Dermis blood vessel endothelial cell (primary cell): Measurements from ENCODE around the gene WWOX. TPM values are rescaled to one million over a fixed set of nuclear protein-coding genes. Genes with fewer than 3 reads are reported as not detected.

Source experiments
- DNase-seq: peaks from one replicate; pipeline ENCODE4 v3.0.0; 2010
- total RNA-seq: library from RNA; depleted of rRNA; stranded (reverse); fragments of >200 nt; gene quantifications from 2 replicates; pipeline ENCODE4 v1.2.3, GENCODE V29; 2014

The WWOX gene
- total RNA-seq, 1 donor from 2014 or later, result 14.5 TPM

DNA sequence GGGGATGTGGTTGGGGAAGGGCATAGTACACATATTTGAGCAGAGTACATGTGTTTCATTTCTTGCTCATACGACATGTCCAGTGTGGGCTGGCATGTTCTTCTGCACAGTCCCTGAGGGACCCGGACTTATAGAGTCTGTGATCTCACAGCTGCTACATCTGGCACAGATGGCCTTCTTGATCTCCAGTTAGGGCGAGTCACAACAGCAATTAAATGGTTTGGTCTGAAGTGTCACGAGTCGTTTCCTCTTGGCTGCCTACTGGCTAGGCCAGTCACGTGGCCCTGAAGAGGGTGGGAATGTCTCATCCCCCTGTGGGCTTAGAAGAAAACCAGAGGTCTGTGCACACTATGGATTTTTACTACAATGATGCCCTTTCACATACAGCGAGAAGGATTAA, 443.6 kb downstream of the WWOX start:
- DNase-seq, result no peak

DNA sequence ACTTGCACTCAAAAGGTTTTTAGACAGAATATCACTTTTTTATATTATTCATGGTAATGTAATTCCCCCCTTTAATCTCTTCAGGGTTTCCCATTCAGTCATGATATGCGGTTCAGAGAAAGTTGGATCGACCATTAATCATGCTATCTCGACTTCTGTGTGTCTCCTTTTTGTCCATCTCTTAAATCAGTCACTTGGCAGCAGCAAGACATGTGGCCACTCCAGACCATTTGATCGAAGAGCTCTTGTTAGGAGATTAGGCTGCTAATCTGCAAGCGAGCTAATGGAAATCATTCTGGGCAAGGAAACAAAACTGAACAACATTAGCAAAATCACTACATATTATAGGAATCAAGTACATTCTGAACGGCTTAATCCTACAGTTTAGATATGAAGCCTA, 449.9 kb downstream of the WWOX start:
- DNase-seq, result no peak

DNA sequence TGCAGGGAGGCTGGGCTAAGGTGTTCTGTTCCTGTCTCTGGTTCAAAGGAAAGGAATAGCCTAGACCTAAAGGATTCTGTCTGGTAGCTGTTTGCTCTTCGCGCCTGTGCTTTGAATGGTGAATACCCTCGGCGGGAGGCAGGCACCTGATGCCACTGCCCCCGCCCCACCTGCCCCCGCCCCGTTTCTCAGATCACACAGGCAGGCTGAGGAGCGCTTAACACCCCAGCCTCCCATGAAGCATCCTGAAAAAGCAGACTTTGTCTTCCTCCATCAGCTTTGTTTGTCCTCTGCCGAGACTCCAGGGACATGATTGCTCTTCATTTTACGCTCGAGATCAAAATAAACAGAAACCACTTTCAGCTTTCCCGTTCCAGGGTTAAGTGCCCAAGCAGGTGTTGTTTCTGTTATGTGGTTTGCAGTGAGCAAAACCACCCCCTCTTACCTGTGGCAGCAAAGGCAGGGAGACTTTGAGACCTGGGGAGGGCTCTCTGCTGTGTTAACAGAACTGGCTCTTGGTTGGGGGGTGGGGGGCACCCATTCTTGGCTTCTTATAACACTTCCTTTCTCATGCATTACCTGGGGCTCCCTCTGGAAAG, 452.1 kb downstream of the WWOX start:
- no peak for DNase-seq

DNA sequence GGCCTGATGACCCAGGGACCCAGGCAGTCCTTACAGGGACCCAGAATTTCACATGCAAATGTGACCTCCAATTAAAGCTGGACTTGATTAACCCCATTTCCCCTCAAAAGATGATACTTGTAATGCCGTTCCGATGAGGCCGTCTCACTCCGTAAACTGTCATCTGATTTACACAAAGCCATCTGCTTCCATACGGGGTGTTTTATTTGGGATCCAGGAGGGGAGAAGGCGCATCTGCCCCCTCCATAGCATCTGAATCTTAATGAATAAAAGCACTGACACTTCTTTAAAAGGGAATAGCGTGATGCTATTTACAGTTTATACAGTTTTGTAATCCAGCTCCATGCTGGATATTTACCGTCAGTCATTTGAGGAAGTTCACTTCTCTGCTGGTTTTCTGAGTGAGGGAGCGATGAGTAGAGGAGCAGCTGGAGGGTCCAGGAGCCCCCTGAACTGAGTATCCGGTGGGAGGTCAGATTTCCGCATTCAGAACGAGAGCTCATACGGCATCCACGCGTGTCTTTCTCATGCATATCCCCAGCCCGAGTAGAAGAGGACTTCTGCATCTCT, 452.7 kb downstream of the WWOX start:
- DNase-seq, result no peak

DNA sequence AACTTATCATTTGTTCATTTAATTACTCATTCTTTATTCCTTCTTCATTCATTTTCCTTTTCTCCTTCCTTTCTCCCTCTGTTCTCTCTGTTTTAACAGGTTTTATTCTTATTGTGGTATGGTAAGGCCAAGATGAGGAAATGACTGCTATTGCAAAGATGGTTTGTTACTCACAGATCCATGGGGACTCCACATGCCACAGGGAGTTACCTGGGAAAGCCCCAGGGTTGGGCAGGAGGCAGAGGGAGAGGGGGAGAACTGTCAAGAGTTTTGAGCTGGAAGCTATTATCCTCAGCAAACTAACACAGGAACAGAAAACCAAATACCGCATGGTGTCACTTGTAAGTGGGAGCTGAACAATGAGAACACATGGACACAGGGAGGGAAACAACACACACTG, 453.3 kb downstream of the WWOX start:
- DNase-seq, result no peak

DNA sequence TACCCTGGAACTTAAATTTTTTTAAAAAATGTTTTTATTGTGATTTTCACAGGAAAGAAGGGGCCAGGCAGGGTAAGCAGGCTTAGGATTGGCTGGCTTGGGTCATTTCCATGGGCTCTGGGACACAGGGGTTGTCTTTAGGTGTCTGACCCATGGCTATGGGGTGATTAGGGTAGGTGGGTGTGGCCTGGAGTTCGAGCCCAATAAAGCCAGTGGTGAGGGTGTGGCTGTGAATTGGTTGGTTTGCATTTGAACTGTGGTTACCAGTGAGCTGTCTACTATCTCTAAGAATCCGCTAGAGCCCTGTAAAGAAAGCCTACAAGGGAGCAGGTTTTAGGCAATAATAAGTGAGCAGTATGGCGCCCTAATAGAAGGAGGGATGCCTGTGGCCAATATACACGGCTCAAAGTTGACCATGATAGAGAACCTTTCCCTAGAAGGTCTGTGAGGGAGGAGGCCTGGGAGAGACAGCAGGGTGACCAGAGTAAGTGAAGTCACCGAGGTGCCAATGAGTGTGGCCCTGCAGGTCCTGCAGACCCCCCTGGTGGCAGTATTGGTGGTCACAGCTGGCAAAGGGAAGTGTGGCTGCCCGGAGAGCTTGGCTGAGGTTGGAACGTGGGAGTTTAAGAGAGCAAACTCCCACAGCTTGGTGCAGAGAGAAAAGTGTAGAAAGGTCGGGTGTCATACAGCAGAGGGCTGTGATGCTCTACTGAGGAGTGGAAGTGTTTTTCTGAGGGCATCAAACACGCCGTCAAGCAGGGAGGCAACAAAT, 454.0 kb downstream of the WWOX start:
- DNase-seq, result no peak

DNA sequence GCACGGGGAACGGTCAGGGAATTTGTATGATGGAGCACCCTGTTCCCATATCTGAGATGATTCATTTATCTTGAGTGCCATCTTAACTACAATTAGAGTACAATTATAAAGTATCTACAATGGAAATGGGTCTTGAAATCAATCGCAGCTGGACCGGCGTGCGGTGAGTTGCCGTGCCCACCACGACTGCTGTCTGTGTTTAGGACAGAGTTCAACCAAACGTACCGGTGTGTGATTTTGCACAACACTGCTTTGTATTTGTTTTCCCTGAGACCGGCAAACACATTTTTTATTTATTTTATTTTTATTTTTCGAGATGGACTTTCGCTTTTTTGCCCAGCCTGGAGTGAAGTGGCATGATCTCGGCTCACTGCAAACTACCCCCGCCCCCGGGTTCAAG, 457.0 kb downstream of the WWOX start:
- no peak for DNase-seq

DNA sequence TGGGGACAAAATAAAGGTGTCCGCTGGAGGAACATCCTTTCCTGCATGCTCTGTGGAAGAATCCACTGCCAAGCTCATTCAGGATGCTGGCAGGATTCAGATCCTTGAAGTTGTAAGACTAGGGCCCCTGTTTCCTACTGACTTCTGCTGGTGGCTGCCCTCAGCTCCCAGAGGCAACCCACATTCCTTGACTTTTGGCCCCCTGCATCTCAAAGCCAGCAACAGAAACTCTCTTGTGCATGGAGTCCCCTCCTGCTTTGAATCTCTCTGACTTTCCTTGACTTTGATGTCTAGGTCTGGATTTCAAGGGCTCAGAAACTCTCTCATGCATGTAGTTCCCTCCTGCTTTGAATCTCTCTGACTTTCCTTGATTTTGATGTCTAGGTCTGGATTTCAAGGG, 461.5 kb downstream of the WWOX start:
- no peak for DNase-seq

DNA sequence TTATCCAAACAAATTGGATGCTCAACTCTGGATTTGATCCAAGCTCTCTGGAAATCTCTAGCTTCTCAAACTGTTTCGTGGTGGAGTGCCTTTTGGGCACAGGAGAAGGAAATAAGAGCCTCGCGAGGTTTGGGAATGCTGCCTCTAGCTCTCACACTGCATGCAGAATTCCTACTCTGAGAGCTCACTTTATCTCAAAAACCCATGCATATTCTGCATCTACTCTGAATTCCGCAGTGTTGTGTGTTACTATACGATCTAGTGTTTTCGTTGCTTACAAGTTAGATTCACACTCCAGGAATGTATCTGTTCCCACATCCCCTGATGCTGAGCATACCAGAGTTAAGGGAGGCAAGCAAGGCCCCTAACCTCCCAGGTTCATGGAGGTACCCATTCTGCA, 462.7 kb downstream of the WWOX start:
- no peak for DNase-seq

DNA sequence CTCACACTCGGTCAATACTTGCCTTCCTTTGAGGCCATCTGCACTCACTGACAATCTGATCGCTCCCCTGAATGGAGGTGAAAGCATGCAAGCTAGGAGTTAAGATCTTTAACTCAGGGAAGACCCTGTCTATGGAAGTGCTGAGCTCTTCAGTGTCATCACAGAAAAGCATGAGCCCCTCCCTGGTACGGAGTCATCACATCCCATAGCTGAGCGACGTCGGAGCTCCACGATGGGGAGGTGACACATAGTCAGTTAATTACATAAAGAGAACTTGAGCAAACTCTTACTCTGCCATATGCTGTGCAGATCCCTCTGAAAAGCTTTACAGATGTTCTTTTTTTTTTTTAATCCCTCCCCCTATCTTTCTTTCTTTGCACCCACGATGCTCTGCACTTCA, 463.2 kb downstream of the WWOX start:
- no peak for DNase-seq

DNA sequence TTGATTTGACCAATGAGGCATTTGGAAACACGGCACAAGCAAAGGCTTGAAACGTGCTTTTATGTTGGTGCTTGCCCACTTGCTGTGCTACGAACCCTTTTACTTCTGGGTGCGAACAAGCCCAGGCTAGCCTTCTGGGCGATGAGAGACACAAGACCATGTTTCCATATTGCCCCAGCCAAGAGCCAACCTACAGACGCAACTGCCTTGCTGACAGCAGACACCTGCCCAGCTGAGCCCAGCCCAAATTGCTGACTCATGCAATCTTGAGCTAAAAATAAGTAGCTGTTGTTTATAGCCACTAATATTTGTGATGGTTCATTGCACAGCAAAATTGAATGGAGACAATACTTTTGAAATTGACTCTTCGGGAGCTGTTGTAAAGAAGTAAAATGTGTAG, 464.5 kb downstream of the WWOX start:
- no peak for DNase-seq

DNA sequence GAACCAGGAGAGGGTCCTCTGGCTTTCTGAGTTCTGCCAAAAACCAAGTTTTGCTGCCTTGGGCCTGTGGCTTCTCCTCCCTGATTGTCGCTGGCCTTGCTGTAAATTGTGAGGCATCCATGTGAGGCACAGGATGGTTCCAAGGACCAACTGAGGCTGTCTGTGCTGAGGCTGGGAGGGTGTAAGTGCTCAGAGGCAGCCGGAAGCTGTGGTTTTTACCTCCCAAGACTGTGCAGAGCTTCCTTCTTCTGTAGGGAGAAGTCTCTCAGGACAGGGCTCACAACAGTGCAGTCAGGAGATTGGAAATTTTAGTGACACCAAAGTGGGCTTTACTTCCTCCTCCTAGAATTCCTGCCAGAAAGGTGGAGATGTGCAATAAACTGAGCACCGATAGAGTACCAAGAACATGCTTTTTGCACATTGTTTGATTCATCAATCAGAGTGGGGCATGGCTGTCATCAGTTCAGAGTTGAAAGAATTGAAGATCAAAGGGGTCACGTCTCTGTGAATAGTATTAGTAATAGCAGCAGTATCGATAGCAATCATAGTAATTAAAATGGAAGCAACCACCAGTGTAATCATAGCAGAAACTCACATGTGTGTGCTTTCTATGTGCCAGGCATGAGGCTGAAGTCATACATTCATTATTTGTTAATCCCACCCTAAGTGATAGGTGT, 467.1 kb downstream of the WWOX start:
- no peak for DNase-seq

DNA sequence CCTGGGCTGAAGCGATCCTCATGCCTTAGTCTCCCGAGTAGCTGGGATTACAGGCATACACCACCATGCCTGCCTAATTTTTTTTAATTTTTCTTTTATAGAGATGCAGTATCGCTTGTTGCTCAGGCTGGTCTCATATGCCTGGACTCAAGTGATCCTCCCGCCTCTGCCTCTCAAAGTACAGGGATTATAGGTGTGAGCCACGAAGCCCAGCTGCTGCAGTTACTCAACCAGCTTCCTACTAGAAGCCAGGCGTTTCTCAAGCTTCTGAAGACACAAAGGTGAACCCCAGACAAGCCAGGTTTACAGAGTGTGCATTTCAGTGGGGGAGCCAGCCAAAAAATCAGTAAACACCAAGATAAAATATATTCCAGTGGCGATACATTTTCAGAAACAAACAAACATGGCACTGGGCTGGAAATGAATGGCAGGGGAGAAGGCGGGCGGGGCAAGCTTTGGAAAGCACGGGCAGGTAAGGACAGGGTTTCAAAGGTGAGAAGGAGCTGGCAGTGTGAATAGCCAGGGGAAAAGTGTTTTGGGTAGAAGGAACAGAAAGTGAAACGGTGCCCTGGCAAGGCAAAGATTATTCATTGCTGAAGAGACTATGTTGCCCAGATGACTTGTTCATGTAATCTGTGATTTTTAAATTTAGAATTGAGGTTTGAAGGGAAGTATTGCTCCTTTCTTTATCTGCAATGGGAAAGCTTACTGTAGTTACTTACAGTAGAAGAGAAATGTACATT, 471.1 kb downstream of the WWOX start:
- DNase-seq, result no peak

DNA sequence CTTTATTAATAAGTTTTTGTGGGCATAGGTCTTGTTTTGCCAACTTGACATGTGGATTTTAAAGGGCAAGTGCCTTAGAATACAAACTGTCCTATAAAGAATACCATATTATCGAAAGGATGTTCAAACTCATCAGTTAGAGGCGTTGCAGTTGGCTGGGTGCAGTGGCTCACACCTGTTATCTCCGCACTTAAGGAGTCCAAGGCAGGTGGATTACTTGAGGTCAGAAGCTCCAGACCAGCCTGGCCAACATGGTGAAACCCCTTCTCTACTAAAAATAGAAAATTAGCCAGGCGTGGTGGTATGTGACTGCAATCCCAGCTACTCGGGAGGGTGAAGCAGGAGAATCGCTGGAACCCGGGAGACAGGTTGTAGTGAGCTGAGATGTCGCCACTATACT, 472.0 kb downstream of the WWOX start:
- no peak for DNase-seq

DNA sequence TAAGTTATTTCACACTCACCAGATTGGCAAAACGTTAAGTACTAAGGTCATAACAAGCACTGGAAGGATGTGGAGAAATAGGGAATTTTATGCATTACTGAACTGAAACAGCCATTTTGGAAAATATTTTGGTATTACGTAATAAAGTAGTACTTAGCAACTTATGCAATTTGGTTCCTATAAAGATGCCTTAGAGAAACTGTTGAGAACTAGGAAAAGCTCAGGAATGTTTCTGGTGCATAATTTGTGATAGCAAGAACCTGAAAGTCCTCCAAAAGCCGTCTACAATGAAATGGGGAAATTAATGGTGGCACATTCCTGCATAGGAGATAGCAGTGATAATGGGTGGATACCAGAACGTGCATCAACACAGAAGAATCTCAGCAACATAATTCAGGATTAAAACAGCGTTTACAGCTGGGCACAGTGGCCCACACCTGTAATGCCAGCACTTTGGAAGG, 472.5 kb downstream of the WWOX start:
- DNase-seq, result no peak

DNA sequence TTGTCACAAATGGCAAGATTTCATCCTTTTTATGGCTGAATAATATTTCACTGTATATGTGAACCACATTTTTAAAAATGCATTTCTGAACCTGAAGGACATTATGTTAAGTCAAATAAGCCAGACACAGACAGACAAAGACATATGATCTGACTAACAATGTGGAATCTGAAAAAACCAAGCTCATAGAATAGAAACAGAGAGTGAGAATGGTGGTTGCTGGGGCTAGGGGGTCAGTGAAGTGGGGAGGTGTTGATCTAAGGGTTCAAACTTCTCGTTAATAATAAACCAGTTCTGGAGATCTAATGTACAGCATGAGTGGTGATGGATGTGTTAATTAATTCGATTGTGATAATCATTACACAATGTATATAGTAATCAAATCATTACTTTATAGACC, 475.1 kb downstream of the WWOX start:
- DNase-seq, result no peak

DNA sequence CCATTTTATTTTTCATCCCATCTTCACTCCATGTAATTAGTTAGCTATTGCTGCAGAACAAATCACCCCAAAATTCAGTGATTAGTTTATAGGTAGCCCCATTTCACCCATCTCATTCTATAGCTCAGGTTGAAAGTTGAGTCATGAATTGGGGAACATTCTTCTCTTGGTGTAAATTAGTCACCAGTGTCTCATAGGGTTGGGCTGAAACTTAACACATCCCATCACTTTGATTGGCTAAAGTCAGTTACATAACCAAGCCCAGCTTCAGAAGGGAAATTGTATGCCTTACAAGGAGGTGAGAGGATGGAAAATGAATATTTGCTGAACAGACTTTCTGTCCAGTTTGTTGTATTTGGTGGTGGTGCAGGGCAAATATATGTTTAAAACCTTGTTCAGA, 477.5 kb downstream of the WWOX start:
- DNase-seq, result no peak

DNA sequence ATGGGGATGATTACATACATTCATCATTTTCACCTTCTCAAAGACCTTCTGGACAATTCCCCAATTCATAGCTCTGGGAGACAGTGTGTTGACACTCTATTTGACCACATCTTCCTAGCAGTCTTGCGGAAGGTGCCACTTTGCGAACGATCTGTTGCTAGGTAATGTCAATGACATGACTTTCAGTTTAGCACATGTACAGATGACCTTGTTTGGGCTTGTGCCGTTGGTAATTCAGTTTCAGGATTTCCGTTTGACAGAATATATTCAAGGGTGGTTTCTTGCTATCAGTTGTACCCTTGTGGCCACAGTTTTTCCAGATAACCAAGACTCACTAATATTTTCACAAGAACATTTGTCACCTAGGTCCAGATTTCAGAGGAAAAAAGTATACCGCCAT, 478.2 kb downstream of the WWOX start:
- no peak for DNase-seq

DNA sequence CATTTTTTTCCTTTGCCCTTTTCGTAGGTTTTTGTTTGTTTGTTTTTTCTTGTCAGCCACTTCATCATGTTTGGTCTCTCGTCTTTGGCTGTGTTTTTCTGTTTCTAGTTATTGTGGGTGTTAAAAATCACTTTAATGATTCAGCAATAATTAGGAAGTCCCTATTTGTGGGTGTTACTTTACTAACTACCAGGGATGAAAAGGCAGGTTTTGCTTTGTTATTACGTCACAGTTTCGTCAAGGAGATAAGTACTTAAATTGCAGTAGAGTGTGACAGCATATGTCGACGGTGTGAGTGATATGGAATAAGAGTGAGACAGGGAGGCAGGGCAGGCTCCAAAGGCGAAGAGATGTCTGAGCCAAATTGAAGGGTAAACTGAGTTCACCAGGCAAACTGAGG, 479.6 kb downstream of the WWOX start:
- DNase-seq, result no peak

DNA sequence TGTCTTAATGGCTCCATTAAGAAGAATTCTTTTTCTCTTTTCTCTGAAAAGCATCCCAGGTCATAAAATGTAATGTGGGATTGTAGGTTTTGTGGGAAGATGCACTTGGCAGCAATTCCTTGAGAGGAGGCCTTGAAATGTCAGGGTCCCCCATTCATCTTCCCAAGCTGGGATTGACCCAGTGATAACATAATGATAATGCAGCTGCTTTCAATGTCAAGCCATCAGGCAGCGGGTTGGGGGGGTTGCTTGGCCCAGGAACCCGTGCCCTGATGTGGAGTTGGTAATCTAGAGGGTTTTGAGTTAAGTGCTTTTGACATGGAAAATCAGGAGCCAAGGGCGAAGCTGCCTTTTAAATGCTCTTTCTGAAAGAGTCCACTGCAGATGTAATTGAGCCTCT, 484.0 kb downstream of the WWOX start:
- no peak for DNase-seq

DNA sequence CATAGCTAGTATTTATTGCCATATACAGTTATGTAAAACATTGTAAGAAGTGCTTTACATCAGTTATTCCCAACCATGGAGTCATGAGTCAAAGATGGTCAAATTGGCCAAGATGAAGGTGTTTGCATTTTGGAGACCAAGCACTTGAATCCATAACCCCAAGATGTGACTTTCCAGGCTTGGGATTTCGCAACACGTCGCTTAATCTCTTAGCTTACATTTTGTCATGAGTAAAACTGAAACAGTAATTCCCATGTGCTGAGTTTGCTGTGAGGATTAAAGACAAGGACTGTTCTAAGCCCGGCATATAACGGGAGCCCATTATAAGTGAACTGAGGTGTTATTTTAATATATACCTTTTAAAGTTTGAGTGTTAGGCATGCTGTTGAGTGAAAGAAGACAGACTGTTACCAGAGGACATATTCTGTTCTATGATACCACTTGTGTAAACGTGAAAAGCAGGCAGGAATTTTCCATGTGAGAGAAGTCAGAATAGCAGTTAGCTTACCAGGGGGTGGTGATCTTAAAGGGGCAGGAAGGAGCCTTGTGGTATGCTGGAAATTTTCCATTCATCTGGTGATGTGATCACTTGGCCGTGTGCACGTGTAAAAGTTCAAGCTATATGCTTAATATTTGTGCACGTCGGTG, 484.9 kb downstream of the WWOX start:
- no peak for DNase-seq

DNA sequence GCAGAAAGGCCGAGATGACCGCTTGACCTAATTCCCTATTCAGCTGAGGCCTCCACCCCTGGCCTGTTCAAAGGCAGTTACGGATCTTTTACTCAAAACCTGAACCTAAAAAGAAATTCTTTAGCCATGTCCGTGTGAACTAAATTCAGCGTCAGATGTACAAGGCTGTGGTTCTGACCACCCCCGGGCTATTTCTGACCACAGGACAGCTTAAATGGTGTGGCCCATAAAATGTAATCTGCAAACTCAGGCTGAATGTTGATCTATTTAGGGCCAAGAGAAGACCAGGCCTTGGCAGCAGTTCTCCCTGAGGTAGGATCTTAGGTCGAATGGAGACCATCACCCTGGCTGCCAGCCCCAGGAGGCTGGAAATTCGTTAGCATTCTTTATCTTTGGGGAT, 485.5 kb downstream of the WWOX start:
- no peak for DNase-seq

DNA sequence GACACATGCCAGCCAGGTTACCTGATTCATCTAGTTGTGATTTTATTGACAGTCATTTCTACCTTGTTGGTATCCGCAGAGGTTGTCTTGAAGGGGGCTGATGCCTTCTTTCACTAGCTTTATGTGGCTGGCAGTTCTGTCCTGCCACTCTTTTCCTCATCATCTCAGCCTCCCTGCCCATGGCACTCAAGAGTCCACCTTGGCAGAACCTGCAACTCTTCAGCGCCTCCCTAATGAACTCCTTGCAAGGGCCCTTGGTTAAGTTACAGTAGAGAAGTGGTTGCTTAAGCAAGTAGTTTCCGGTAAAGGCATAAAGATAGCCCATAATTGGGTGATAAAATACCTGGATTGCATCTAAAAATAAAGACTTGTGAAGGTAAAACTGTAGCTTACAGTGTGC, 489.9 kb downstream of the WWOX start:
- DNase-seq, result no peak
